Peyer's patch (tissue), 4 donors: ENCODE results near the gene PIGB. TPM values are rescaled to one million over a fixed set of nuclear protein-coding genes. Genes with fewer than 3 reads are reported as not detected.

ENCODE experiments used
- DNase-seq, 3 donors: peaks; one replicate each; pipeline ENCODE4 v3.0.0-alpha.2; 2017 to 2019
- H3K27ac ChIP-seq, 4 donors: fragments of 200-600 bp; sonication (generic); one replicate each; pipeline ENCODE4 v1.5.1; 2016 to 2019
- H3K27me3 ChIP-seq, 2 donors: fragments of 200-600 bp; sonication (generic); one replicate each; pipeline ENCODE4 v1.5.1; 2019
- H3K36me3 ChIP-seq, 3 donors: fragments of 200-600 bp; sonication (generic); one replicate each; pipeline ENCODE4 v1.5.1; 2016 to 2019
- H3K4me1 ChIP-seq, 4 donors: fragments of 200-600 bp; sonication (generic); one replicate each; pipeline ENCODE4 v1.5.1; 2016 to 2019
- H3K4me3 ChIP-seq, 4 donors: fragments of 200-600 bp; sonication (generic); 1 replicate in 3 of 4; 2 replicates in 1 of 4; pipeline ENCODE4 v1.5.1; 2016 to 2019; ENCODE audit warnings: mild to moderate bottlenecking in 1 of 4
- H3K9me3 ChIP-seq, 4 donors: fragments of 200-600 bp; sonication (generic); one replicate each; pipeline ENCODE4 v1.5.1; 2016 to 2019; ENCODE audit warnings: mild to moderate bottlenecking in 1 of 4
- POLR2A ChIP-seq, 2 donors: fragments of 450-650 bp; IDR thresholded peaks; one replicate each; pipeline ENCODE4 v1.5.1; 2017; ENCODE audit warnings: antibody characterized with exemption in 2 of 2, mild to moderate bottlenecking in 2 of 2, moderate library complexity in 2 of 2
- total RNA-seq, 4 donors: library from RNA; depleted of rRNA; stranded (reverse); fragments of >200 nt; gene quantifications; one replicate each; pipeline ENCODE4 v1.1.0, GENCODE V29; 2016
- TF ChIP-seq, protein P1 (sequence below), 6 experiments: fragments of 450-650 bp in 4 of 6; fragments of 200-600 bp in 2 of 6; sonication (generic) in 1 of 6; IDR thresholded peaks; one replicate each; pipeline ENCODE4 v1.5.1; 2017 to 2019; ENCODE audit warnings: antibody characterized with exemption in 6 of 6, mild to moderate bottlenecking in 3 of 6, moderate library complexity in 1 of 6

Gene PIGB
- total RNA-seq, result 10 to 100 TPM in 3 of 4 donors, 1 to 10 TPM in 1; 3.2 to 34.7 (median 15.4) TPM

DNA sequence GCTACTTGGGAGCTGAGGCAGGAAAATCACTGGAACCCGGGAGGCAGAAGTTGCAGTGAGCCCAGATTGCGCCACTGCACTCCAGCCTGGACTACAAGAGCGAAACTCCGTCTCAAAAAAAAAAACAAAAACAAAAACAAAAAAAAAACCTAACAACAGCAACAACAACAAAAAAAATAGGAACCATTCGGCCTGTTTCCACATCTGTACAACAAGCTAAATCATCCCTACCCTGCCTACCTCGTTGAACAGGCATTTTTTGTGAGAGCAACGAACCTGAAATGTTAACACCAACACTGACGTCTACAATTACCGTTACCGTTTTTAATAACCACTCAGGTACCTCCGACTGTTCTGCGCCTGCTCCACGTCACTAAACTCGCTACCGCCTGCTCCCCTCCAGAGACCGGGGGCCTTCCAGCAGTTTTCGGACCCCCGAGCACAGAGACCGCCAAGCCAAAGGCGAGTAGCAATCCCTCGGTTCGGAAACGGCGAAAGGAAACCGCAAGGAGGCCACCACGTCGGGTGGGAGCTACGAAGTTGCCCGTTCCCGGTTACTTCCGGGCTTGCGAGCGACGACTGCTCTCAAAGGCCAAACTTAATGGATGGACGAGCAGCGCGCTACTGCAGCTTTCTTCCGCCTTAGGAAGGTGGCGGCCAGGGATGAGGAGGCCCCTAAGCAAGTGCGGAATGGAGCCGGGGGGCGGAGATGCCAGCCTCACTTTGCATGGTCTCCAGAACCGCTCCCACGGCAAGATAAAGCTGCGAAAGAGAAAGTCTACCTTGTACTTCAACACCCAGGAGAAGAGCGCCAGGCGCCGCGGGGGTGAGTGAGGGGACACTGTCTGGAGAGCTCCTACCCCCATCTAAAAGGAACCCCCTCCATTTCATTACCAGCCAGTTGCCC lies at the start of gene PIGB, which contains the start of gene PIGBOS1:
Gene PIGB (plus strand): TSS at position 635 of the 907 bp plus-strand sequence. CDS start 29 bp downstream, at position 664.
Gene PIGBOS1 (minus strand): TSS at position 536 of the 907 bp plus-strand sequence. CDS start 1,331 bp downstream, outside the sequence.
- DNase-seq, result peak; percentile 82 to 93 (median 88)
- TF ChIP-seq POLR2A (IDR thresholded peaks at IDR 0.05), result peak; percentile 65 to 69
- TF ChIP-seq, protein P1, sequence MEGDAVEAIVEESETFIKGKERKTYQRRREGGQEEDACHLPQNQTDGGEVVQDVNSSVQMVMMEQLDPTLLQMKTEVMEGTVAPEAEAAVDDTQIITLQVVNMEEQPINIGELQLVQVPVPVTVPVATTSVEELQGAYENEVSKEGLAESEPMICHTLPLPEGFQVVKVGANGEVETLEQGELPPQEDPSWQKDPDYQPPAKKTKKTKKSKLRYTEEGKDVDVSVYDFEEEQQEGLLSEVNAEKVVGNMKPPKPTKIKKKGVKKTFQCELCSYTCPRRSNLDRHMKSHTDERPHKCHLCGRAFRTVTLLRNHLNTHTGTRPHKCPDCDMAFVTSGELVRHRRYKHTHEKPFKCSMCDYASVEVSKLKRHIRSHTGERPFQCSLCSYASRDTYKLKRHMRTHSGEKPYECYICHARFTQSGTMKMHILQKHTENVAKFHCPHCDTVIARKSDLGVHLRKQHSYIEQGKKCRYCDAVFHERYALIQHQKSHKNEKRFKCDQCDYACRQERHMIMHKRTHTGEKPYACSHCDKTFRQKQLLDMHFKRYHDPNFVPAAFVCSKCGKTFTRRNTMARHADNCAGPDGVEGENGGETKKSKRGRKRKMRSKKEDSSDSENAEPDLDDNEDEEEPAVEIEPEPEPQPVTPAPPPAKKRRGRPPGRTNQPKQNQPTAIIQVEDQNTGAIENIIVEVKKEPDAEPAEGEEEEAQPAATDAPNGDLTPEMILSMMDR (IDR thresholded peaks at IDR 0.05), result peak in 3 of 6 experiments; percentile 17 to 39 (median 31)

DNA sequence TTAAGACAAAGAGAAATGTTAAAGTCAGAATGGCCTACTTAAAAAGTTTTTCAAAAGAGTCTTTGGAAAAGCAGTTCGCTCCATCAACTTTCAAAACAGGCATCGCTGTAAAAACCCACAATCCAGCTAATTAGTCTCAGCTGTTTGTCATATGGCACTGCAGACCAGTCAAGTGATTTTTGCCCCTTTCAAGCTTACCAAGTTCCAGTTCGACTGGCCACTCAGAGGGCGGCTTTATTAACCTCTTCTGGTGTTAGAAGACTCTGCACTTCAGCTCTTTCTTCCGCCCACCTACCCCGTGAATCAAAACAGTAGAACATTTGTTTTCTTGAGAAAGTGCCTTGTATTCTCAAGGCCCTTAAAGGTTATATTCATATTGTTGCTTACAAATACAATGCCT lies 48.7 kb upstream of the PIGB start:
- H3K27ac ChIP-seq, result peak overlapping the region in 1 of 4 donors; percentile 27
- no peak for DNase-seq
- H3K36me3 ChIP-seq, result no peaks in the 10 kb centered on the region
- H3K9me3 ChIP-seq, result no peaks in the 10 kb centered on the region
- no peaks in the 10 kb centered on the region for H3K27me3 ChIP-seq
- no peak overlapping the region for H3K4me3 ChIP-seq
- TF ChIP-seq, protein P1 (IDR thresholded peaks at IDR 0.05), result no peak
- no peak for TF ChIP-seq POLR2A (IDR thresholded peaks at IDR 0.05)
- peaks cover 0 to 4% (median 0%) of the 10 kb centered on the region in 4 donors for H3K4me1 ChIP-seq

More for the DNA sequence above, at the start of gene PIGB, which contains the start of gene PIGBOS1:
- Histone ChIP-seq H3K4me1 (peaks cover 0 to 25% (median 8%) of the 10 kb centered on the region in 4 donors), H3K36me3 (peaks cover 0 to under 1% (median 0%) of the 10 kb centered on the region in 3 donors), H3K27ac (peak within 1 kb of the TSS; percentile 82 to 94 (median 92)), H3K9me3 (no peaks in the 10 kb centered on the region), H3K27me3 (no peaks in the 10 kb centered on the region), H3K4me3 (peak within 1 kb of the TSS; percentile 66 to 99 (median 76))

DNA sequence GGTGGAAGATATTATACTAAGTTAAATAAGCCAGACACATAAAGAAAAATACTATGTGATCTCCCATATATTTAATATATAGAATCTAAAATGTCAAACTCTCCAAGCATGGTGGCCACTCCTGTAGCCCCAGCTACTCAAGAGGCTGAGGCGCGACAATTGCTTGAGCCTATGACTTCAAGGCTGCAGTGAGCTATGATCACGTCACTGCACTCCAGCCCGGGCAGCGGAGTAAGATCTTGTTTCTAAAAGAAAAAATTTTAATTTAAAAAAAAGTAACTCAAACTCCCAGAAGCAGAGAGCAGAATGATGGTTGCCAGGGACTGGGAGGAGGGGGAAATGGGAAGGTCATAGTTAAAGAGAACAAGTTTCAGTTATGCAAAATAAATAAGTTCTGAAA lies 42.7 kb upstream of the PIGB start:
- Histone ChIP-seq H3K9me3 (no peaks in the 10 kb centered on the region), H3K4me3 (no peak overlapping the region), H3K4me1 (peaks cover 0 to 5% (median 0%) of the 10 kb centered on the region in 4 donors), H3K36me3 (no peaks in the 10 kb centered on the region), H3K27me3 (no peaks in the 10 kb centered on the region), H3K27ac (peak overlapping the region in 2 of 4 donors; percentile 48 to 56)
- TF ChIP-seq, protein P1 (IDR thresholded peaks at IDR 0.05), result no peak
- no peak for TF ChIP-seq POLR2A (IDR thresholded peaks at IDR 0.05)
- no peak for DNase-seq

DNA sequence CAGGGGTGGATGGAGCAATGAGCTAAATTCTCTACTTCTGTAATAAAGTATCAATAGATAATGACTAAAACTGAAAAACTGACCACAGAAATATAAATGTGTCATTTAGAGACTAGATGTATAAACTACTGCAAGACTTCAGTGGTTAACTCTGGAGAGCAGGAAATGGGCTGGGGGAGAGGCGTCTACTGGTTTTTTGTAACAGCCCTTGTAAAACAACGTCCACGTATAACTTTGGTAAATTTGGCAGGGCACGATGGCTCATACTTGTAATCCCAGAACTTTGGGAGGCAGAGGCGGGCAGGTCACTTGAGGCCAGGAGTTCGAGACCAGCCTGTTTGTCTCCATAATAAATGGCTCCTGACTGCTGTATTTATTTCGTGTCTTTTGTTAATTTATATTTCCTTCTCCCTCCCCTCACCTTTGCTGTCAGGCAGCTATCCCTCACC lies 41.9 kb upstream of the PIGB start:
- H3K36me3 ChIP-seq, result no peaks in the 10 kb centered on the region
- peak overlapping the region; percentile 48 to 67 (median 56) for H3K27ac ChIP-seq

DNA sequence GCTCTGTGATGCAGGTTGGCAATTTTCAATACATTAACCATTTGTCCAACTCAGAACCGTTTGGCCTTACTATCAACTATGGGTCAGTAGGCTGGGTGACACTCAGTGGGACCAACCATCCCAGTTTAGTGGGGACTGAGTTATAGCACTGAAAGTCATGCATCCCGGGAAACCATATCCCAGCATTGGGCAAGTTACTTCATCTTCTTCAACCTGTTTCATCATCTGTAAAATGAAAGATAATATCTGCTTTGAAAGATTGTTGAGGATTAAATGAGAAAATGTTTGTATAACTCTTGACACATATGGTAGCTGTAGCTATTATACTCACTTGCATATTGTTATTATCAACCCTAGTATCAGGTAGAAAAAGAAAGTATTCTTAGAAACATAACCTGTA lies 41.3 kb upstream of the PIGB start:
- Histone ChIP-seq H3K27ac (peak overlapping the region; percentile 48 to 67 (median 56)), H3K4me3 (no peak overlapping the region), H3K36me3 (no peaks in the 10 kb centered on the region), H3K4me1 (peaks cover 0 to 7% (median 3%) of the 10 kb centered on the region in 4 donors), H3K9me3 (no peaks in the 10 kb centered on the region), H3K27me3 (no peaks in the 10 kb centered on the region)
- TF ChIP-seq, protein P1 (IDR thresholded peaks at IDR 0.05), result no peak
- TF ChIP-seq POLR2A (IDR thresholded peaks at IDR 0.05), result no peak
- DNase-seq, result no peak

More for the DNA sequence above, 41.9 kb upstream of the PIGB start:
- Histone ChIP-seq H3K27me3 (no peaks in the 10 kb centered on the region), H3K4me1 (peaks cover 0 to 5% (median under 1%) of the 10 kb centered on the region in 4 donors), H3K4me3 (no peak overlapping the region), H3K9me3 (no peaks in the 10 kb centered on the region)
- TF ChIP-seq, protein P1 (IDR thresholded peaks at IDR 0.05), result no peak
- no peak for TF ChIP-seq POLR2A (IDR thresholded peaks at IDR 0.05)
- peak in 2 of 3 donors; percentile 44 to 74 for DNase-seq
